Measurements from ENCODE around the gene BCL7A. TPM values are rescaled to one million over a fixed set of nuclear protein-coding genes. Genes with fewer than 3 reads are reported as not detected.
A peak's percentile ranks its signal among the peaks of the same experiment; 100 is the strongest.

Gene BCL7A
- total RNA-seq, 1 experiment from 2014 or later, result 6.3 TPM

- no peak overlapping the region for H3K27ac ChIP-seq
- H3K79me2 ChIP-seq (ENCODE audit: low read depth), result peaks cover 90% of the 10 kb centered on the region
- peaks cover 35% of the 10 kb centered on the region for H3K4me1 ChIP-seq (replicated peaks; ENCODE audit: insufficient read depth)
- H3K4me2 ChIP-seq, result no peak overlapping the region
- no peak overlapping the region for H2AFZ ChIP-seq
- H4K20me1 ChIP-seq (ENCODE audit: insufficient read depth), result peaks cover 13% of the 10 kb centered on the region
- DNase-seq, result peak in 1 of 2 experiments; percentile 48
- CTCF ChIA-PET, result no interaction called here
- H3K27me3 ChIP-seq (ENCODE audit: insufficient read depth, low read depth), result no peaks in the 10 kb centered on the region
- H3K9me2 ChIP-seq (ENCODE audit: insufficient read depth), result no peaks in the 10 kb centered on the region
- POLR2A ChIA-PET (ENCODE audit: unreplicated experiment), result interaction anchor here (0.5 to 0.6 kb wide), 2 partner anchors 12 to 29 kb away, joined by 3 to 5 read pairs; no protein-coding TSS in a partner anchor
- peaks cover 52% of the 10 kb centered on the region for H3F3A ChIP-seq (ENCODE audit: insufficient read depth, low read depth)
- H3K36me3 ChIP-seq (ENCODE audit: low read depth), result no peaks in the 10 kb centered on the region
- H3K9me3 ChIP-seq (ENCODE audit: insufficient read depth, low read depth), result no peaks in the 10 kb centered on the region
- no TSS peak for BruUV-seq (replicated peaks)
- TF ChIP-seq EZH2 (IDR thresholded peaks at IDR 0.05; ENCODE audit: low read depth) (no peak), CTCF (conservative IDR thresholded peaks at IDR 0.05) (no peak)
- no peak overlapping the region for H3K4me3 ChIP-seq
- intact Hi-C loops (cut with micrococcal nuclease; ENCODE audit: unreplicated experiment), result no loop called here
Measured at GRCh38 chr12:122094735-122095631, 73.3 kb downstream of the BCL7A start.

GRCh38 chr12:122096014-122096413 lies 74.3 kb downstream of the BCL7A start:
- H3K9me3 ChIP-seq (ENCODE audit: insufficient read depth, low read depth), result no peaks in the 10 kb centered on the region
- H3F3A ChIP-seq (ENCODE audit: insufficient read depth, low read depth), result peaks cover 52% of the 10 kb centered on the region
- DNase-seq, result no peak
- no peak overlapping the region for H2AFZ ChIP-seq
- CTCF ChIA-PET, result no interaction called here
- TF ChIP-seq CTCF (conservative IDR thresholded peaks at IDR 0.05) (no peak), EZH2 (IDR thresholded peaks at IDR 0.05; ENCODE audit: low read depth) (no peak)
- H3K27me3 ChIP-seq (ENCODE audit: insufficient read depth, low read depth), result no peaks in the 10 kb centered on the region
- no TSS peak for BruUV-seq (replicated peaks)
- intact Hi-C loops (cut with micrococcal nuclease; ENCODE audit: unreplicated experiment), result no loop called here
- peaks cover 92% of the 10 kb centered on the region for H3K79me2 ChIP-seq (ENCODE audit: low read depth)
- H4K20me1 ChIP-seq (ENCODE audit: insufficient read depth), result peaks cover 18% of the 10 kb centered on the region
- H3K4me1 ChIP-seq (replicated peaks; ENCODE audit: insufficient read depth), result peaks cover 38% of the 10 kb centered on the region
- H3K4me2 ChIP-seq, result no peak overlapping the region
- POLR2A ChIA-PET (ENCODE audit: unreplicated experiment), result interaction anchor here (0.6 kb wide), 1 partner anchor 30 kb away, joined by 5 read pairs; no protein-coding TSS in a partner anchor
- H3K9me2 ChIP-seq (ENCODE audit: insufficient read depth), result no peaks in the 10 kb centered on the region
- H3K27ac ChIP-seq, result no peak overlapping the region
- no peak overlapping the region for H3K4me3 ChIP-seq
- H3K36me3 ChIP-seq (ENCODE audit: low read depth), result no peaks in the 10 kb centered on the region

- intact Hi-C loops (cut with micrococcal nuclease; ENCODE audit: unreplicated experiment), result no loop called here
- no peak for TF ChIP-seq EZH2 (IDR thresholded peaks at IDR 0.05; ENCODE audit: low read depth)
- no peak for TF ChIP-seq CTCF (conservative IDR thresholded peaks at IDR 0.05)
- peaks cover 52% of the 10 kb centered on the region for H3F3A ChIP-seq (ENCODE audit: insufficient read depth, low read depth)
- DNase-seq, result no peak
- ChIA-PET CTCF (no interaction called here), POLR2A (ENCODE audit: unreplicated experiment) (no interaction called here)
- peak overlapping the region; percentile 57; the same call in 1 of the 2 replicates for H3K27ac ChIP-seq
- no peaks in the 10 kb centered on the region for H3K27me3 ChIP-seq (ENCODE audit: insufficient read depth, low read depth)
- BruUV-seq (replicated peaks), result no TSS peak
- H3K4me3 ChIP-seq, result no peak overlapping the region
- H3K9me2 ChIP-seq (ENCODE audit: insufficient read depth), result no peaks in the 10 kb centered on the region
- H3K79me2 ChIP-seq (ENCODE audit: low read depth), result peaks cover 89% of the 10 kb centered on the region
- H3K36me3 ChIP-seq (ENCODE audit: low read depth), result no peaks in the 10 kb centered on the region
- H3K4me1 ChIP-seq (replicated peaks; ENCODE audit: insufficient read depth), result peaks cover 38% of the 10 kb centered on the region
- H4K20me1 ChIP-seq (ENCODE audit: insufficient read depth), result peaks cover 18% of the 10 kb centered on the region
- H3K4me2 ChIP-seq, result no peak overlapping the region
- H3K9me3 ChIP-seq (ENCODE audit: insufficient read depth, low read depth), result no peaks in the 10 kb centered on the region
- no peak overlapping the region for H2AFZ ChIP-seq
Measured at GRCh38 chr12:122096591-122097149, 75.0 kb downstream of the BCL7A start.

All from PC-9 (cell line).